NCI-H187 treated with DMSO at 0.1 percent for 48 hours (cell line): ENCODE results near the gene NDUFV3.
"Not testable (repeated sequence)": the region's sequence is repeated elsewhere in the genome, so short reads cannot be mapped to it uniquely, and the experiment has no call there.

ENCODE experiments used
- DNase-seq: peaks from one replicate; lab custom pipeline; 2025; lab: John Stamatoyannopoulos, UW

NDUFV3 gene

DNA sequence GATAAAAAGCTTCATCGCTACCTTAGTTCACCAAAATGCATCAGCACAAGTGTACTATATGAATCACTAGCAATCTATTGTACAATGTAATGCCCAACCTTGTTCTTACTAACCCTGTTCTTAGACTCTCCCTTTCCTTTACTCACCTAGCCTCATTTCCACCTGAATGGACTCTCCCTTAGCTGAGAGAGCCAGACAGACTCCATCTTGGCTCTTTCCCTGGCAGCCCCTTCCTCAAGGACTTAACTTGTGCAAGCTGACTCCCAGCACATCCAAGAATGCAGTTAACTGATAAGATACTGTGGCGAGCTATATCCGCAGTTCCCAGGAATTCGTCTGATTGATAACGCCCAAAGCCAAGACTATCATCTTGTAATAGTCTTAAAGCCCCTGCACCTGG is 43.3 kb downstream of the NDUFV3 start:
- not testable (repeated sequence) for DNase-seq

- DNase-seq = not testable (repeated sequence)
Observed at GRCh38 chr21:42937034-42937940, 44.2 kb downstream of the NDUFV3 start.

- no peak for DNase-seq
Observed at GRCh38 chr21:42937960-42938605, 45.0 kb downstream of the NDUFV3 start.

DNA sequence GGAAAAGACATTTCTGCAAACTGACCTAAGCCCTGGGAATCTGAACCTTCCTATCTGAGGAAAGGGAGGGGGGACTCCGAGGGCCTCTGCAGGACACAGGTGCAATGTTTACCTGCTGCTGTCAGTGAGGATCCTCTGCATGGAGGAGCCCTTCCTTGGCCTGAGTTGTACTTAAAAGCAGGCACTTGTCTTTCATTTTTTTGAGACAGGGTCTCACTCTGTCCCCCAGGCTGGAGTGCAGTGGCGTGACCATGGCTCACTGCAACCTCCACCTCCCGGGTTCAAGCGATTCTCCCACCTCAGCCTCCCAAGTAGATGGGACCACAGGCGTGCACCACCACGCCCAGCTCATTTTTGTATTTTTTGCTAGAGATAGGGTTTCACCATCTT is 45.5 kb downstream of the NDUFV3 start:
- not testable (repeated sequence) for DNase-seq

- DNase-seq = no peak
Observed at GRCh38 chr21:42939582-42940413, 46.7 kb downstream of the NDUFV3 start.

DNA sequence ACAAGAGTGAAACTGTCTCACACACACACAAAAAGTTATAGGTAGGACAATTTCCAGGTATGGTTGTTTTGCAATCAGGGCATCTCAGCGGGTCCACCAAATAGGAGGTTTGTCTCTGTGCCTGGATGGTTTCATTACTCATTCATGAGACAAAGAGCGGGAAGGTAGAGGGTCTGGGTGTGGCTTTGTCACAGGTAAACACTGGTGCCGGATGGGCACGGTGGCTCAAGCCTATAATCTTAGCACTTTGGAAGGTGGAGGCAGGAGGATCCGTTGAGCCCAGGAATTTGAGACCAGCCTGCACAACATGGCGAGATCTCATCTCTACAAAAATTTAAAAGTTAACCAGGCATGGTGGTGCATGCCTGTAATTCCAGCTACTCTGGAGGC is 48.6 kb downstream of the NDUFV3 start:
- no peak for DNase-seq

DNA sequence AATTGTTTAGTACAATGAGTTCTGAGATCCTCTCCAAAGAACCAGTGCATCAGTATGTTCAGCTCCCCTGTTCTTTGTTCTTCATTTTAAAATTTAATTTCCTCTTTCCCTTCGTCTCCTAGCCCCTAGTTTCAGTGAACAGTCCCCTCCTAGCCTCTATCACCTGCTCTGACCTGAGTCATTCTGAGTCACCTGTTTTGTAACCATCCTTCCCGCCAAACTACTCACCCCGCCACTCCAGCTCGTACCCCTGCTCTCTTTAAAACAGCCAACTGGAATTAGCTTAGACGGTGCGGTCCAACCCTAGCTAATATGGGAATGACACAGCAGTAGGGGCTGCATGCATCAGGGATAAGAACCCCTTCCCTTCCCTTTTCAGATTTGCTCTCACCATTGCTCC is 49.1 kb downstream of the NDUFV3 start:
- no peak for DNase-seq

DNA sequence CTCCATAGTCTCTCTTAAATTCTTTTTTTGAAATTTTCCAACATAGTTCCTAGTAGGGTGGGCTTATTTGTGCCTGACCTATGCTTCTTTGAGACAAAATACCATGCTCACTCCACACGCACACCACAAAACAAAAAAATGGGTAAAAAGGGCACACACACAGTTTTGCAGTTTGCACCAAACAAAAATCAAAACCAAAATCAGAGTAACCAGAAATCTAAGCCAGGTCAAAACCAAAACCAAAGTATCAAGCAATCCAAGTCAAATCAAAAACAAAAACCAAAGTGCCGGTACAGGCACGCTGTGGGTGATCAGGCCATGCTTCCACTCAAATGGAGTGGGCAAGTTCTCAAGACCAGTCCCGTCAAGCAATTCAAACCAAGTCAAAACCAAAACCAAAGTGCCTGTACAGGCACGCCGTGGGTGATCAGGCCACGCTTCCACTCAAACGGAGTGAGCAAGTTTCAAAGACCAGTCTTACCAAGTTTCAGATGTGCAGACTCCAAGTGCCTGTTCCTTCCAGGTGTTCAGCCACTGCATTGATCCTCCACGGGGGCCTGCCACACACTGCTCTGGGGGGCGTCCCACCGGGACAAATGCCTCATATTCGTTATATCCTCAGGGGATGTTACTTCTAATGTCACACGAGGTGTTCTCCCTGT is 56.1 kb downstream of the NDUFV3 start:
- not testable (repeated sequence) for DNase-seq

DNA sequence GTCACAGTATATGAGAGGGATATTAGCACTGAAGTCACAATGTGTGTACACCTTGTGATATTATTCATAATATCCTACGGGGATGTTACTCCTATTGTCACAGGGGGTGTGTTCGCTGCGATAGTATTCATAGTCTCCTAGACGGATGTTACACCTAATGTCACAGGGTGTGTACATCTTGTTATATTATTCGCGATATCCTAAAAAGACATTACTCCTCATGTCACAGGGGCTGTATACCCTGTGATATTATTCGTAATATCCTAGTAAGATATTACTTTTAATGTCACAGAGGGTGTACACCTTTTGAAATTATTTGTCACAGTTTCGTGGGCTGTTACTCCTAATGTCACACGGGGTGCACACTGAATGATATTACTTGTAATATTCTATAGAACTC is 58.1 kb downstream of the NDUFV3 start:
- DNase-seq = not testable (repeated sequence)

GRCh38 chr21:42956824-42957630 is 63.9 kb downstream of the NDUFV3 start:
- no peak for DNase-seq

GRCh38 chr21:42958122-42958521 is 65.0 kb downstream of the NDUFV3 start:
- not testable (repeated sequence) for DNase-seq

- no peak for DNase-seq
Observed at GRCh38 chr21:42959728-42960127, 66.6 kb downstream of the NDUFV3 start.

GRCh38 chr21:42962380-42963007 is 69.4 kb downstream of the NDUFV3 start:
- no peak for DNase-seq
